ENCODE results near the gene C9orf43. TPM values are rescaled to one million over a fixed set of nuclear protein-coding genes. Genes with fewer than 3 reads are reported as not detected.

C9orf43 gene
- total and polyA plus RNA-seq, 9 of the 15 experiments (the other 6 are each of a cell fraction or from before 2014, with no cell fraction given): 0.21 to 0.58 (median 0.33) TPM

- TF ChIP-seq CEBPZ (IDR thresholded peaks at IDR 0.05; ENCODE audit: borderline replicate concordance, low read depth, low read length) (no peak), HEY1 (CRISPR knock-in tag; IDR thresholded peaks at IDR 0.05; ENCODE audit: borderline replicate concordance) (no peak), BCL6 (CRISPR knock-in tag; IDR thresholded peaks at IDR 0.05) (no peak), SP1 (CRISPR knock-in tag; IDR thresholded peaks at IDR 0.05) (peak; percentile 92), NR2F6 (CRISPR knock-in tag; IDR thresholded peaks at IDR 0.05) (no peak), ZBTB49 (CRISPR knock-in tag; IDR thresholded peaks at IDR 0.05; ENCODE audit: borderline replicate concordance) (no peak; the same call in 1 of the 2 replicates), FOXJ2 (tag; IDR thresholded peaks at IDR 0.05) (peak; percentile 11; the same call in 1 of the 2 replicates), BRD9 (IDR thresholded peaks at IDR 0.05; ENCODE audit: low read depth, partially characterized antibody) (peak; percentile 23), ZBTB11 (CRISPR knock-in tag; IDR thresholded peaks at IDR 0.05) (peak in 1 of 3 experiments; percentile 71; a peak in 2 of 6 replicates), HIVEP1 (CRISPR knock-in tag; IDR thresholded peaks at IDR 0.05) (no peak), PML (IDR thresholded peaks at IDR 0.05; ENCODE audit: low read length) (peak; percentile 76), HMBOX1 (IDR thresholded peaks at IDR 0.05) (no peak)
- TF ChIP-seq, protein P1, sequence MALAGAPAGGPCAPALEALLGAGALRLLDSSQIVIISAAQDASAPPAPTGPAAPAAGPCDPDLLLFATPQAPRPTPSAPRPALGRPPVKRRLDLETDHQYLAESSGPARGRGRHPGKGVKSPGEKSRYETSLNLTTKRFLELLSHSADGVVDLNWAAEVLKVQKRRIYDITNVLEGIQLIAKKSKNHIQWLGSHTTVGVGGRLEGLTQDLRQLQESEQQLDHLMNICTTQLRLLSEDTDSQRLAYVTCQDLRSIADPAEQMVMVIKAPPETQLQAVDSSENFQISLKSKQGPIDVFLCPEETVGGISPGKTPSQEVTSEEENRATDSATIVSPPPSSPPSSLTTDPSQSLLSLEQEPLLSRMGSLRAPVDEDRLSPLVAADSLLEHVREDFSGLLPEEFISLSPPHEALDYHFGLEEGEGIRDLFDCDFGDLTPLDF (CRISPR knock-in tag; IDR thresholded peaks at IDR 0.05): peak; percentile 69
Measured at GRCh38 chr9:113410207-113410864, at the start of gene C9orf43, which contains the start of gene POLE3 (continued).
